Gastrocnemius medialis (tissue), 4 donors: ENCODE measurements around the gene IQCK.

Source experiments
- POLR2A ChIP-seq, 2 donors: fragments of 450-650 bp; IDR thresholded peaks; one replicate each; pipeline ENCODE4 v1.6.1; 2017; ENCODE audit warnings: antibody characterized with exemption in 2 of 2, mild to moderate bottlenecking in 2 of 2, moderate library complexity in 2 of 2
- TF ChIP-seq, protein P1 (sequence below), 5 experiments: fragments of 450-650 bp in 3 of 5; fragments of 200-600 bp in 2 of 5; sonication (generic) in 2 of 5; IDR thresholded peaks in 4 of 5; conservative IDR thresholded peaks in 1 of 5; 1 replicate in 4 of 5; 2 replicates in 1 of 5; pipeline ENCODE4 v1.5.1; 2016 to 2019; ENCODE audit warnings: antibody characterized with exemption in 5 of 5, mild to moderate bottlenecking in 3 of 5, moderate library complexity in 3 of 5

DNA sequence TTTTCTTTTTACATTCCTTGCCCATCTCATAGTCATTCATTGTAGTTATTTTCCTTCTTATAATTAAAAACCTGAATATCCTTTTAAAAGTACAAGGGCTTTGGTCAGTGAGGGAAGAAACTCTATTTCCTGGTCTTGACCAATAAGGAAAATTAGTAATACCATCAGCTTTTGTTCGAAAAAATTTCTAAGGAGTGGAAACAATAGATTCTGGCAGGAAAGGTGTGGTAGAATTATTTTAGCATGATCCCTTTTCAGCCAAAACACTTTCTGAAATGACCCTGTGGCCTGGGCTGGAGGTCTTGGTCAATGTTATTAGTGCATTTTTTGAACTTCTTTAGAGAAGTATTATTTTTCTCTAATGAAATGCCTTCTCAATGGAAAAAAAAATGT lies 36.6 kb downstream of the IQCK start:
- TF ChIP-seq, protein P1, sequence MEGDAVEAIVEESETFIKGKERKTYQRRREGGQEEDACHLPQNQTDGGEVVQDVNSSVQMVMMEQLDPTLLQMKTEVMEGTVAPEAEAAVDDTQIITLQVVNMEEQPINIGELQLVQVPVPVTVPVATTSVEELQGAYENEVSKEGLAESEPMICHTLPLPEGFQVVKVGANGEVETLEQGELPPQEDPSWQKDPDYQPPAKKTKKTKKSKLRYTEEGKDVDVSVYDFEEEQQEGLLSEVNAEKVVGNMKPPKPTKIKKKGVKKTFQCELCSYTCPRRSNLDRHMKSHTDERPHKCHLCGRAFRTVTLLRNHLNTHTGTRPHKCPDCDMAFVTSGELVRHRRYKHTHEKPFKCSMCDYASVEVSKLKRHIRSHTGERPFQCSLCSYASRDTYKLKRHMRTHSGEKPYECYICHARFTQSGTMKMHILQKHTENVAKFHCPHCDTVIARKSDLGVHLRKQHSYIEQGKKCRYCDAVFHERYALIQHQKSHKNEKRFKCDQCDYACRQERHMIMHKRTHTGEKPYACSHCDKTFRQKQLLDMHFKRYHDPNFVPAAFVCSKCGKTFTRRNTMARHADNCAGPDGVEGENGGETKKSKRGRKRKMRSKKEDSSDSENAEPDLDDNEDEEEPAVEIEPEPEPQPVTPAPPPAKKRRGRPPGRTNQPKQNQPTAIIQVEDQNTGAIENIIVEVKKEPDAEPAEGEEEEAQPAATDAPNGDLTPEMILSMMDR (IDR thresholded peaks at IDR 0.05 in 4 of 5, conservative IDR thresholded peaks at IDR 0.05 in 1 of 5) = no peak
- no peak for TF ChIP-seq POLR2A (IDR thresholded peaks at IDR 0.05)
